GM23248 (cell line): ENCODE results near the gene ATG9B. TPM values are rescaled to one million over a fixed set of nuclear protein-coding genes. Genes with fewer than 3 reads are reported as not detected.

ENCODE experiments used
- DNase-seq: peaks from one replicate; pipeline ENCODE4 v3.0.0-alpha.2; 2015
- H2AFZ ChIP-seq: fragments of 200-600 bp; sonication (generic); 2 replicates; pipeline ENCODE4 v1.6.1; 2016; ENCODE audit warnings: antibody characterized with exemption
- H3F3A ChIP-seq: fragments of 200-600 bp; sonication (generic); 2 replicates; pipeline ENCODE4 v1.6.1; 2016; ENCODE audit warnings: mild to moderate bottlenecking, antibody characterized with exemption, mixed run types; ENCODE audit not compliant: insufficient read depth
- H3K27ac ChIP-seq: fragments of 200-600 bp; sonication (generic); 2 replicates; pipeline ENCODE4 v1.5.1; 2016; ENCODE audit warnings: mild to moderate bottlenecking
- H3K27me3 ChIP-seq: fragments of 200-600 bp; sonication (generic); replicated peaks from 2 replicates; pipeline ENCODE4 v1.6.1; 2016; ENCODE audit warnings: mild to moderate bottlenecking; ENCODE audit not compliant: insufficient read depth
- H3K36me3 ChIP-seq: fragments of 200-600 bp; sonication (generic); 2 replicates; pipeline ENCODE4 v1.6.1; 2016; ENCODE audit warnings: low read depth, mild to moderate bottlenecking
- H3K4me1 ChIP-seq: fragments of 200-600 bp; sonication (generic); 2 replicates; pipeline ENCODE4 v1.6.1; 2016; ENCODE audit warnings: mild to moderate bottlenecking; ENCODE audit not compliant: insufficient read depth
- H3K4me2 ChIP-seq: fragments of 200-600 bp; sonication (generic); one replicate; pipeline ENCODE4 v1.6.1; 2016; ENCODE audit warnings: mild to moderate bottlenecking; ENCODE audit not compliant: unreplicated experiment
- H3K4me3 ChIP-seq: fragments of 200-600 bp; sonication (generic); 2 replicates; pipeline ENCODE4 v1.5.1; 2016; ENCODE audit warnings: mild to moderate bottlenecking
- H3K79me2 ChIP-seq: fragments of 200-600 bp; sonication (generic); 2 replicates; pipeline ENCODE4 v1.6.1; 2016; ENCODE audit warnings: mild to moderate bottlenecking; ENCODE audit not compliant: insufficient read depth
- H3K9ac ChIP-seq: fragments of 200-600 bp; sonication (generic); 2 replicates; pipeline ENCODE4 v1.6.1; 2016; ENCODE audit warnings: mild to moderate bottlenecking
- H3K9me2 ChIP-seq: fragments of 200-600 bp; sonication (generic); 2 replicates; pipeline ENCODE4 v1.6.1; 2016; ENCODE audit warnings: mixed run types, mild to moderate bottlenecking, moderate library complexity; ENCODE audit not compliant: insufficient read depth
- H3K9me3 ChIP-seq: fragments of 200-600 bp; sonication (generic); one replicate; pipeline ENCODE4 v1.6.1; 2017; ENCODE audit warnings: low read depth
- H4K20me1 ChIP-seq: fragments of 200-600 bp; sonication (generic); 2 replicates; pipeline ENCODE4 v1.6.0; 2016; ENCODE audit not compliant: insufficient read depth
- EZH2 ChIP-seq: fragments of 200-600 bp; sonication (generic); IDR thresholded peaks from 2 replicates; pipeline ENCODE4 v1.6.1; 2018; ENCODE audit warnings: antibody characterized with exemption, mild to moderate bottlenecking; ENCODE audit not compliant: insufficient read depth, poor library complexity, severe bottlenecking
- EZH2phosphoT487 ChIP-seq: fragments of 200-600 bp; sonication (generic); IDR thresholded peaks from 2 replicates; pipeline ENCODE4 v1.6.1; 2018; ENCODE audit warnings: antibody characterized with exemption, moderate library complexity, mild to moderate bottlenecking, low read depth; ENCODE audit not compliant: insufficient read depth
- WGBS, 2 experiments: methylation state at CpG; one replicate each; pipeline ENCODE4 v1.1.6; 2015 to 2017; ENCODE audit warnings: low lambda C conversion rate in 2 of 2, low coverage in 1 of 2; ENCODE audit errors: missing lambda C conversion rate in 2 of 2; 5-methylcytosine and 5-hydroxymethylcytosine counted together
- in situ Hi-C: fragments of 300-500 bp; cut with MboI; formaldehyde crosslinking; loops from 2 replicates; pipeline ENCODE4 v1.15.0; 2020
- polyA plus RNA-seq: library from polyadenylated mRNA; unstranded; fragments of >200 nt; fragmentation: Nextera tagmentation; extraction: Ambion mirVana; gene quantifications from 2 replicates; pipeline ENCODE4 v1.2.1, GENCODE V29; 2016
- total RNA-seq: library from RNA; depleted of rRNA; stranded (reverse); fragments of >200 nt; shearing (Covaris generic); gene quantifications from 2 replicates; pipeline ENCODE4 v1.2.3, GENCODE V29; 2014

The ATG9B gene
- total and polyA plus RNA-seq, 2 experiments from 2014 or later: 0.79 TPM; not detected in 1

DNA sequence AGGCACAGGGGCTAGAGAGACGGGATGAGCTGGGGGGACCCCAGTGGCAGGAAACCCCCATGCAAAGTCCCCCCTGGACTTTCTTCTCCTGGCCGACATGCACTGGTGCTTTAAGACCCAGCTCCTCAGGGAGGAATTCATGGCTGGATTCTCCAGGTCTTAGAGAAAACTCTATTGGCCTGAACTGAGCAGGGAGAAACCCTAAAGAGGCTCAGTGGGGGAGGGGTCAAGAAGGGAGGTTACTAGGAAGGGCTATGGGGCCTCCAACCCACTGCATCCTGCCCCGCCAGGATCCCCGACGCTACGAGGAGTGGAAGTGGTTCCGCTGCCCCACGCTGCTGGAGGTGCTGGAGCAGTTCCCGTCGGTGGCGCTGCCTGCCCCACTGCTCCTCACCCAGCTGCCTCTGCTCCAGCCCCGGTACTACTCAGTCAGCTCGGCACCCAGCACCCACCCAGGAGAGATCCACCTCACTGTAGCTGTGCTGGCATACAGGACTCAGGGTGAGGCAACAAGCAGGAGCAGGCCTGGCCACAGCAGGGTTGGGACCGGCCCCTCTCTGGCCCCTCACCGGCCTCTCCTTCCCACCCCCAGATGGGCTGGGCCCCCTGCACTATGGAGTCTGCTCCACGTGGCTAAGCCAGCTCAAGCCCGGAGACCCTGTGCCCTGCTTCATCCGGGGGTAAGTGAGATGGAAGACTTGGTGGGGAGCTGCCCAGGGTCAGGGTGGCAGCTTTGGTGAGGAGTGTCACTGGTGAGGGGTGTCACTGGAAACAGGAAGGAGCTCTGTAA is 13.8 kb downstream of the ATG9B start:
- Histone ChIP-seq H3K27ac (no peak overlapping the region), H3F3A (no peaks in the 10 kb centered on the region), H2AFZ (no peak overlapping the region; the same call in 1 of the 2 replicates), H3K4me3 (no peak overlapping the region), H3K27me3 (no peaks in the 10 kb centered on the region; the same call in 1 of the 2 replicates), H4K20me1 (no peaks in the 10 kb centered on the region), H3K4me2 (no peak overlapping the region), H3K9ac (no peak overlapping the region), H3K4me1 (no peaks in the 10 kb centered on the region), H3K79me2 (no peaks in the 10 kb centered on the region), H3K9me2 (no peaks in the 10 kb centered on the region), H3K36me3 (no peaks in the 10 kb centered on the region), H3K9me3 (no peaks in the 10 kb centered on the region)
- DNase-seq: peak; percentile 34
- TF ChIP-seq EZH2: no peak
- no peak for TF ChIP-seq EZH2phosphoT487
- in situ Hi-C loops: no loop called here
- 24 to 27% methylated on average over 17 to 18 of the region's 18 CpGs for WGBS, 2 experiments

DNA sequence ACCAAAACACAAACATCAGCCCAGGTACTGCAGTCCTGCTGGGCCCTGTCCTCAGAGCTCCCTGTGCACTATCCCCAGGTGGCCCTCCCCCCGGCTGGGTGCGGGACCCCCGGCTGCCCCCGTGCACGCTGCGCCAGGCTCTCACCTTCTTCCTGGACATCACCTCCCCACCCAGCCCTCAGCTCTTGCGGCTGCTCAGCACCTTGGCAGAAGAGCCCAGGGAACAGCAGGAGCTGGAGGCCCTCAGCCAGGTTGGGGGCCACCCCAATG is 14.3 kb downstream of the ATG9B start:
- TF ChIP-seq EZH2phosphoT487 (no peak), EZH2 (no peak)
- Histone ChIP-seq H3K4me2 (no peak overlapping the region), H3K9me2 (no peaks in the 10 kb centered on the region), H3K4me1 (no peaks in the 10 kb centered on the region), H3K27me3 (no peaks in the 10 kb centered on the region; the same call in 1 of the 2 replicates), H2AFZ (no peak overlapping the region; the same call in 1 of the 2 replicates), H3K36me3 (no peaks in the 10 kb centered on the region), H3K4me3 (no peak overlapping the region), H3F3A (no peaks in the 10 kb centered on the region), H3K9ac (no peak overlapping the region), H3K79me2 (no peaks in the 10 kb centered on the region), H3K27ac (no peak overlapping the region), H3K9me3 (no peaks in the 10 kb centered on the region), H4K20me1 (no peaks in the 10 kb centered on the region)
- DNase-seq: no peak
- in situ Hi-C loops: no loop called here
- WGBS, 2 experiments: 16 to 22% methylated on average over 6 to 7 of the region's 7 CpGs

DNA sequence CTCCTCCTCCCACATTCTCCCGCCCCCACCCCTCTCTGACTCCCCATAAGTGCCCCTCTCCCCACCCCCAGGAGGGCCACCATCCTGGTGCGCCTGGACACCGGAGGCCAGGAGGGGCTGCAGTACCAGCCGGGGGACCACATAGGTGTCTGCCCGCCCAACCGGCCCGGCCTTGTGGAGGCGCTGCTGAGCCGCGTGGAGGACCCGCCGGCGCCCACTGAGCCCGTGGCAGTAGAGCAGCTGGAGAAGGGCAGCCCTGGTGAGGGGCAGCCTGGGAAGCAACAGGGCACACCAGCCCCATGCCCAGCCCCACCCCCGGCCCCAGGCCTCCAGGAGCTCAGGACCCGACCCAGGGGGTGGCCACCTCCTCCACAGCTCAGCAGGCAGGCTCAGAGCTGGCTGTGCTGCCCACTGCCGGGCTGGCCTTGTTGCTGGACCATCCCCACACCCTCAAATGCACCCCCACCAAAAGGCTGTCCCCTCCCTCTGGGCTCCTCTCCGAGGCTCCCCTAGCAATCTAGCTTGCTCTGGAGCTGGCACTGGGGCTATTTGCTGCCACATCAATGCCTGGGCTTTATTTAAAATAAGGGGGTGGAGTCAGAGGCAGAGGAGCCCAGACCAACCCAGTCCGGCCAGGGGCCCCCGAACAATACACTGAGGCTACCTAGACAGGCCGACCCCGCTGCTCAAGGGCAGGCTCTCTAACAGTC is 14.8 kb downstream of the ATG9B start:
- no peak overlapping the region for H2AFZ ChIP-seq
- WGBS, 2 experiments: 53 to 56% methylated on average over 18 to 22 of the region's 22 CpGs
- no peaks in the 10 kb centered on the region for H3K4me1 ChIP-seq
- no peaks in the 10 kb centered on the region for H3K9me2 ChIP-seq
- no peak overlapping the region for H3K9ac ChIP-seq
- no peaks in the 10 kb centered on the region; the same call in 1 of the 2 replicates for H3K27me3 ChIP-seq
- DNase-seq: no peak
- no peak overlapping the region for H3K4me3 ChIP-seq
- no peak overlapping the region for H3K27ac ChIP-seq
- H4K20me1 ChIP-seq: no peaks in the 10 kb centered on the region
- in situ Hi-C loops: no loop called here
- no peaks in the 10 kb centered on the region for H3K79me2 ChIP-seq
- no peak overlapping the region for H3K4me2 ChIP-seq
- H3K36me3 ChIP-seq: no peaks in the 10 kb centered on the region
- TF ChIP-seq EZH2 (no peak), EZH2phosphoT487 (no peak)
- H3K9me3 ChIP-seq: no peaks in the 10 kb centered on the region
- no peaks in the 10 kb centered on the region for H3F3A ChIP-seq

DNA sequence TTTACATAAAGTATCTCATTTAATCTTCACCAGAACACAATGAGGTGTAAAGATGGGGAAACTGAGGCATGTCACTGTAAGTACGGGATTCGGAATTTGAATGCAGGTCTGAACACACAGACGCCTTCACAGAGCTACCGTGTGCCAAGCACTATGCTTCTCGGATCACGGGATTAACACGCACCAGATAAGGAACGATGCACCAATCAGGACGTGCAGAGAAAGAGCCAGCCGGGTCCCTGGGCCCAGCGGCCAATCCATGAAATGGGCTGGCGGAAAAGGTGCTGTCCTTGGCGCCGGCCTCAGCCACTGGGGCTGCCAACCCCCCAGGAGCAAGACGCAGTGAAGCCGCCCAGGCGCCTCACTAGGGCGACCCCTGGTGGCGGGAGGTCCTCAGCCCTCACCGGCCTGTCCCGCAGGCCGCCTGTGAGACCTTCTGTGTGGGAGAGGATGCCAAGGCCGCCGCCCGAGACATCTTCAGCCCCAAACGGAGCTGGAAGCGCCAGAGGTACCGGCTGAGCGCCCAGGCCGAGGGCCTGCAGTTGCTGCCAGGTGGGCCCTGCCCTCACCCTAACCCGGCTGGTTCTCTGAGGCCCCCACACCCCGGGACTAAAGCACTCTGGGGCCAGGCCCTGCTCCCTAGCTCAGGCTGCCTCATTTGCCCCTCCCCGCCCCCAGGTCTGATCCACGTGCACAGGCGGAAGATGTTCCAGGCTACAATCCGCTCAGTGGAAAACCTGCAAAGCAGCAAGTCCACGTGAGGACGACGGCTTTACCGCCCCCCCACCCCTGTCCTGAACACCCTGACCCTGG is 15.6 kb downstream of the ATG9B start:
- Histone ChIP-seq H3K9me2 (no peaks in the 10 kb centered on the region), H3K4me2 (peak overlapping the region; percentile 13), H3F3A (no peaks in the 10 kb centered on the region), H2AFZ (peak overlapping the region; percentile 65), H3K9me3 (no peaks in the 10 kb centered on the region), H3K27ac (no peak overlapping the region), H3K4me1 (no peaks in the 10 kb centered on the region), H3K79me2 (no peaks in the 10 kb centered on the region), H3K36me3 (no peaks in the 10 kb centered on the region), H4K20me1 (no peaks in the 10 kb centered on the region), H3K4me3 (0 out of 2 replicates have a peak overlapping the region, but pooled peaks have one; percentile 33), H3K27me3 (no peaks in the 10 kb centered on the region; the same call in 1 of the 2 replicates), H3K9ac (0 out of 2 replicates have a peak overlapping the region, but pooled peaks have one; percentile 35)
- WGBS, 2 experiments: 8 to 19% methylated on average over 34 to 40 of the region's 40 CpGs
- TF ChIP-seq EZH2 (no peak), EZH2phosphoT487 (no peak)
- in situ Hi-C loops: no loop called here
- DNase-seq: peak; percentile 69
